AML-193 (cell line): Measurements from ENCODE around the gene MADCAM1.

Source experiments
- DNase-seq, 2 experiments: peaks; one replicate each; lab custom pipeline; 2025; lab: John Stamatoyannopoulos, UW

Gene MADCAM1

GRCh38 chr19:508204-509150, 12.2 kb downstream of the MADCAM1 start:
- DNase-seq: no peak

- peak; percentile 83 to 88 for DNase-seq
Measured at GRCh38 chr19:510606-511100, 14.4 kb downstream of the MADCAM1 start.

- peak; percentile 50 to 58 for DNase-seq
Measured at GRCh38 chr19:511101-511851, 15.0 kb downstream of the MADCAM1 start.

GRCh38 chr19:512547-513365, 16.5 kb downstream of the MADCAM1 start:
- no peak for DNase-seq

GRCh38 chr19:513368-514165, 17.3 kb downstream of the MADCAM1 start:
- no peak for DNase-seq

- DNase-seq: no peak
Measured at GRCh38 chr19:514166-514663, 17.9 kb downstream of the MADCAM1 start.

- no peak for DNase-seq
Measured at GRCh38 chr19:517721-518597, 21.7 kb downstream of the MADCAM1 start.

GRCh38 chr19:518598-519231, 22.4 kb downstream of the MADCAM1 start:
- DNase-seq: no peak

- no peak for DNase-seq
Measured at GRCh38 chr19:519449-519865, 23.2 kb downstream of the MADCAM1 start.

GRCh38 chr19:522726-523125, 26.4 kb downstream of the MADCAM1 start:
- DNase-seq: no peak

- DNase-seq: no peak
Measured at GRCh38 chr19:524062-524674, 27.9 kb downstream of the MADCAM1 start.

- DNase-seq: no peak
Measured at GRCh38 chr19:525029-525428, 28.7 kb downstream of the MADCAM1 start.

GRCh38 chr19:525857-526419, 29.7 kb downstream of the MADCAM1 start:
- no peak for DNase-seq

- DNase-seq: no peak
Measured at GRCh38 chr19:530134-531008, 34.1 kb downstream of the MADCAM1 start.

GRCh38 chr19:531009-531752, 34.9 kb downstream of the MADCAM1 start:
- DNase-seq: peak; percentile 48 to 67

- no peak for DNase-seq
Measured at GRCh38 chr19:531753-532560, 35.7 kb downstream of the MADCAM1 start, which contains the start of gene CDC34. Gene CDC34, plus strand, starts transcription at chr19:531760. Its CDS starts 172 bp downstream, at chr19:531932.
